ENCODE data around the gene PRKRIP1. TPM values are rescaled to one million over a fixed set of nuclear protein-coding genes. Genes with fewer than 3 reads are reported as not detected.
"Not testable (repeated sequence)": the region's sequence is repeated elsewhere in the genome, so short reads cannot be mapped to it uniquely, and the experiment has no call there.

Gene PRKRIP1
- total RNA-seq, 1 experiment from 2014 or later, result 36.8 TPM

DNA sequence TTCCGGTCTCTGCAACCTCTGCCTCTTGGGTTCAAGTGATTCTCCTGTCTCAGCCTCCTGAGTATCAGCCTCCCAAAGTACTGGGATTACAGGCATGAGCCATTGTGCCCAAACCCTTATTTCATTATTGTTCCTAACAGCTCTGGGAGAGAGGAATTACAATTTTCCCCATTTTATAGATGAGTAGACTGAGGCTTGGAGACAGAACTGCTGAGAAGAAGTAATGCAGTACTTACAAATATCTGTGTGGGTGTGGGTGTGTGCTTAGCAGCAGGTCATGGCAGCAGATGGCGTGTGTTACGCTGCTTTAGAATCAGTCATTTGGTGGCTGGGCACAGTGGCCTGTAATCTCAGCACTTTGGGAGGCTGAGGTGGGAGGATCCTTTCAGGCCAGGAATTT lies 7.4 kb downstream of the PRKRIP1 start:
- CTCF ChIA-PET, result interaction anchor here (0.7 to 1.3 kb wide), 4 partner anchors 12 to 128 kb away, joined by 3 to 6 read pairs (median 4); no protein-coding TSS in a partner anchor
- no peaks in the 10 kb centered on the region for H3K4me1 Mint-ChIP-seq (ENCODE audit: insufficient read depth, unreplicated experiment)
- TF ChIP-seq, protein P1, sequence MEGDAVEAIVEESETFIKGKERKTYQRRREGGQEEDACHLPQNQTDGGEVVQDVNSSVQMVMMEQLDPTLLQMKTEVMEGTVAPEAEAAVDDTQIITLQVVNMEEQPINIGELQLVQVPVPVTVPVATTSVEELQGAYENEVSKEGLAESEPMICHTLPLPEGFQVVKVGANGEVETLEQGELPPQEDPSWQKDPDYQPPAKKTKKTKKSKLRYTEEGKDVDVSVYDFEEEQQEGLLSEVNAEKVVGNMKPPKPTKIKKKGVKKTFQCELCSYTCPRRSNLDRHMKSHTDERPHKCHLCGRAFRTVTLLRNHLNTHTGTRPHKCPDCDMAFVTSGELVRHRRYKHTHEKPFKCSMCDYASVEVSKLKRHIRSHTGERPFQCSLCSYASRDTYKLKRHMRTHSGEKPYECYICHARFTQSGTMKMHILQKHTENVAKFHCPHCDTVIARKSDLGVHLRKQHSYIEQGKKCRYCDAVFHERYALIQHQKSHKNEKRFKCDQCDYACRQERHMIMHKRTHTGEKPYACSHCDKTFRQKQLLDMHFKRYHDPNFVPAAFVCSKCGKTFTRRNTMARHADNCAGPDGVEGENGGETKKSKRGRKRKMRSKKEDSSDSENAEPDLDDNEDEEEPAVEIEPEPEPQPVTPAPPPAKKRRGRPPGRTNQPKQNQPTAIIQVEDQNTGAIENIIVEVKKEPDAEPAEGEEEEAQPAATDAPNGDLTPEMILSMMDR (IDR thresholded peaks at IDR 0.05; ENCODE audit: unreplicated experiment), result no peak
- H3K9me3 Mint-ChIP-seq (ENCODE audit: unreplicated experiment), result no peaks in the 10 kb centered on the region
- no peak for DNase-seq (ENCODE audit: unreplicated experiment)
- no peak overlapping the region for H3K27ac Mint-ChIP-seq (ENCODE audit: low read depth, unreplicated experiment)
- no peaks in the 10 kb centered on the region for H3K27me3 Mint-ChIP-seq (ENCODE audit: insufficient read depth, unreplicated experiment)
- POLR2A ChIA-PET, result interaction anchor here (0.5 to 0.6 kb wide), 2 partner anchors 18 to 110 kb away, joined by 3 read pairs; no protein-coding TSS in a partner anchor
- BruUV-seq (replicated peaks), result no TSS peak
- intact Hi-C loops (cut with micrococcal nuclease), result no loop called here
- H3K36me3 Mint-ChIP-seq (ENCODE audit: insufficient read depth, unreplicated experiment), result peaks cover 99% of the 10 kb centered on the region
- no peak overlapping the region for H3K4me3 Mint-ChIP-seq (ENCODE audit: unreplicated experiment)

DNA sequence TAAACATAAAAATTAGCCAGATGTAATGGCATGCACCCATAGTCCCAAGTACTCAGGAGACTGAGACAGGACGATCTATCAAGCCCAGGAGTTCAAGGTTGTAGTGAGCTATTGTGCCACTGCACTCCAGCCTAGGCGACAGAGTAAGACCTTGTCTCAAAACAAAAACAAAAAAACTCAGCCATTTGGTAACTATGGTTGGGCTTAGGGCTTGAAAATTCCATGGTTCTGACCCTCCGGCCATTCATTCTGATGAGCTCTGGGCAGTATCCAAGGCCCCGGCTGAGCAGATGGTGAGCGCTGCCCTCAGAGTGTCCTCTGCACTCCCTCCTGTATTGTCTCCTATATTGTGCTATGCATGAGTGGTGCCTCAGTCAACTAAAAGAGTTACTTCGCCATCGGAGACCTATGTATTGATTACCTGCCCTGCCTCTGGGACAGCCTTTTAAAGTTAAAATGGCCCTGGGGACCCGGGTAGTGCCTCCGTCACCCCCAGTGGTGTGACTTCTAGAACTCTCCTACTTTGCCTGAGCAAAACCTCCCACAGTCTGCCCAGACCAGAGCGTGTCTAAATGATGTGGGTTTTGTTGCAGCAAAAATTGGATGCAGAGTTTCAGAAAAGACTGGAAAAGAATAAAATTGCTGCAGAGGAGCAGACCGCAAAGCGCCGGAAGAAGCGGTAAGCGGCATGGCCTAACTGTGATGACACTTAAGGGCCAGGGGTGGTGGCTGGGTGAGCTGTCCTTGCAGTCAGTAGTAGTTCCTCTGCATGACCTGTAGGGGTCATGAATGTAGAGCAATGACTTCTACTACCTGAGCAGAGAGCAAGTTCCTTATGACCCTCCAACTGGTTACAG lies 8.1 kb downstream of the PRKRIP1 start:
- no peak overlapping the region for H3K4me3 Mint-ChIP-seq (ENCODE audit: unreplicated experiment)

DNA sequence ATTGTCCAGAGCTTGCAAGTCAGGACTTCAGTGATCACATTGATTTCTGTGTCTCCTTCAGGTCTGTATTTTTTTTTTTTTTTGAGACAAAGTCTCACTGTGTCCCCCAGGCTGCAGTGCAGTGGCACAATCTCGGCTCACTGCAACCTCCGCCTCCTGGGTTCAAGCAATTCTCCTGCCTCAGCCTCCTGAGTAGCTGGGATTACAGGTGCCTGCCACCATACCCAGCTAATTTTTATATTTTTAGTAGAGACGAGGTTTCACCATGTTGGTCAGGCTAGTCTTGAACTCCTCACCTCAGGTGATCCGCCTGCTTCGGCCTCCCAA lies 8.7 kb downstream of the PRKRIP1 start:
- H3K27ac Mint-ChIP-seq (ENCODE audit: low read depth, unreplicated experiment); DNase-seq (ENCODE audit: unreplicated experiment); H3K4me1 Mint-ChIP-seq (ENCODE audit: insufficient read depth, unreplicated experiment); intact Hi-C loops (cut with micrococcal nuclease); BruUV-seq (replicated peaks); POLR2A ChIA-PET; H3K4me3 Mint-ChIP-seq (ENCODE audit: unreplicated experiment); H3K27me3 Mint-ChIP-seq (ENCODE audit: insufficient read depth, unreplicated experiment); H3K9me3 Mint-ChIP-seq (ENCODE audit: unreplicated experiment): not testable (repeated sequence)
- CTCF ChIA-PET, result interaction anchor here (0.5 to 1.6 kb wide), 13 partner anchors 8 to 366 kb away, joined by 3 to 5 read pairs (median 3); no protein-coding TSS in a partner anchor
- H3K36me3 Mint-ChIP-seq (ENCODE audit: insufficient read depth, unreplicated experiment), result peaks cover 99% of the 10 kb centered on the region

More for the DNA sequence above, 8.1 kb downstream of the PRKRIP1 start:
- ChIA-PET CTCF (interaction anchor here (0.5 to 1.6 kb wide), 18 partner anchors 9 to 1766 kb away, joined by 3 to 6 read pairs (median 3); no protein-coding TSS in a partner anchor), POLR2A (interaction anchor here (0.5 to 0.6 kb wide), 2 partner anchors 18 to 111 kb away, joined by 3 read pairs; no protein-coding TSS in a partner anchor)
- Mint-ChIP-seq H3K4me1 (ENCODE audit: insufficient read depth, unreplicated experiment) (no peaks in the 10 kb centered on the region), H3K36me3 (ENCODE audit: insufficient read depth, unreplicated experiment) (peaks cover 99% of the 10 kb centered on the region), H3K27me3 (ENCODE audit: insufficient read depth, unreplicated experiment) (no peaks in the 10 kb centered on the region), H3K27ac (ENCODE audit: low read depth, unreplicated experiment) (no peak overlapping the region), H3K9me3 (ENCODE audit: unreplicated experiment) (no peaks in the 10 kb centered on the region)
- BruUV-seq (replicated peaks), result no TSS peak
- TF ChIP-seq, protein P1 (IDR thresholded peaks at IDR 0.05; ENCODE audit: unreplicated experiment), result peak; percentile 72
- intact Hi-C loops (cut with micrococcal nuclease), result no loop called here
- peak; percentile 56 for DNase-seq (ENCODE audit: unreplicated experiment)

DNA sequence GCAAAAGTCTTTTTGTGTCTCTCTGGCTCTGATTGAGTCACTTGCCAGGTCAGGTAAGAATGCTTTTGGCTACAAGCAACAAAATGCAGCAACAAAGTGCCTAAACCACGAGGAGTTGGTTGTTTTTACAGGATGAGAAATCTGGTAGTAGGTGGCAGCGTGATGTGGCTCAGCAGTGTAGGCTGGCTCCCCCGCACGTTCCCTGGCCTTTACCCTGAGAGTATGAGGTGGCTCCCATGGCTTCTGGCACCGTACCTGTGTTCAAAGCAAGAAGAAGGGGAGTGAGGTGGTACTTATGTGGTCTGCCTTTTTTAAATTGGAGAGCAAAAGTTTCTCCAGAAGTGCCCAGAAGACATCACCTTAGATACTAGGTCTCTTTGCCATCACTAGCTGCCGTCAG lies 11.7 kb downstream of the PRKRIP1 start:
- H3K4me1 Mint-ChIP-seq (ENCODE audit: insufficient read depth, unreplicated experiment), result no peaks in the 10 kb centered on the region
- ChIA-PET CTCF (interaction anchor here (0.7 to 1.0 kb wide), 2 partner anchors 14 to 1355 kb away, joined by 3 to 4 read pairs; no protein-coding TSS in a partner anchor), POLR2A (interaction anchor here (1.1 kb wide), 1 partner anchor 10 kb away, joined by 3 read pairs; no protein-coding TSS in a partner anchor)
- H3K27ac Mint-ChIP-seq (ENCODE audit: low read depth, unreplicated experiment), result no peak overlapping the region
- H3K36me3 Mint-ChIP-seq (ENCODE audit: insufficient read depth, unreplicated experiment), result peaks cover 96% of the 10 kb centered on the region
- no peak for DNase-seq (ENCODE audit: unreplicated experiment)
- BruUV-seq (replicated peaks), result no TSS peak
- no peaks in the 10 kb centered on the region for H3K9me3 Mint-ChIP-seq (ENCODE audit: unreplicated experiment)
- H3K27me3 Mint-ChIP-seq (ENCODE audit: insufficient read depth, unreplicated experiment), result no peaks in the 10 kb centered on the region
- TF ChIP-seq, protein P1 (IDR thresholded peaks at IDR 0.05; ENCODE audit: unreplicated experiment), result no peak
- no peak overlapping the region for H3K4me3 Mint-ChIP-seq (ENCODE audit: unreplicated experiment)
- intact Hi-C loops (cut with micrococcal nuclease), result no loop called here

DNA sequence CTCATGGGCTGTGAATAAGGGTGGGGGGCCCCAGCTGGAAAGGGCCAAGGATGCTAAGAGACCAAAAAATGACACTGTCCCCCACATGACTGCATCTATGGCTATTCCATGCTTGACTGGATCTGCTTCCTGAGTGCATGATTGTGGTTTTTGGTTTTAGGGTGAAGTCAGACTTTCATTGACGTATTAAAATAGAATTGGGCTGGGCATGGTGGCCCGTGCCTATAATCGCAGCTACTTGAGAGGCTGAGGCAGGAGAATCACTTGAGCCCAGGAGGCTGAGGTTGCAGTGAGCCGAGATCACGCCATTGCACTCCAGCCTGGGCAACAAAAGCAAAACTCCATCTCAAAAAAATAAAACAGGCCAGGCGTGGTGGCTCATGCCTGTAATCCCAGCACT lies 12.4 kb downstream of the PRKRIP1 start:
- intact Hi-C loops (cut with micrococcal nuclease); POLR2A ChIA-PET: not testable (repeated sequence)

More for the DNA sequence above, 12.4 kb downstream of the PRKRIP1 start:
- not testable (repeated sequence) for BruUV-seq (replicated peaks); H3K27ac Mint-ChIP-seq (ENCODE audit: low read depth, unreplicated experiment); H3K9me3 Mint-ChIP-seq (ENCODE audit: unreplicated experiment); DNase-seq (ENCODE audit: unreplicated experiment); H3K27me3 Mint-ChIP-seq (ENCODE audit: insufficient read depth, unreplicated experiment); H3K4me3 Mint-ChIP-seq (ENCODE audit: unreplicated experiment); H3K4me1 Mint-ChIP-seq (ENCODE audit: insufficient read depth, unreplicated experiment)
- CTCF ChIA-PET, result interaction anchor here (0.7 to 1.0 kb wide), 2 partner anchors 15 to 1356 kb away, joined by 3 to 4 read pairs; no protein-coding TSS in a partner anchor
- H3K36me3 Mint-ChIP-seq (ENCODE audit: insufficient read depth, unreplicated experiment), result peaks cover 96% of the 10 kb centered on the region
